Activated CD8-positive, alpha-beta memory T cell treated with anti-CD3 and anti-CD28 coated beads, Interleukin-2, amount 10 ng/mL, durations not matched to agents 7 days and 5 days (primary cell): ENCODE data around the gene PPCDC. TPM values are rescaled to one million over a fixed set of nuclear protein-coding genes. Genes with fewer than 3 reads are reported as not detected.

Experiments used
- ATAC-seq: fragments of 150-1000 bp; cut with Tn5 transposase; one replicate; pipeline ENCODE4 v1.10.0; 2021; ENCODE audit warnings: moderate library complexity
- CTCF ChIA-PET: fragments of 350-600 bp; sonication (Branson Sonifier 250); formaldehyde crosslinking; loops from one replicate; lab custom pipeline; 2021; ENCODE audit warnings: antibody characterized with exemption; lab: Charles Lee
- DNase-seq: peaks from one replicate; pipeline ENCODE4 v3.0.0-alpha.2; 2020
- H3K27ac Mint-ChIP-seq: one replicate; pipeline ENCODE4 v1.8.0; 2021; ENCODE audit warnings: mild to moderate bottlenecking, mixed read lengths
- H3K27me3 Mint-ChIP-seq: one replicate; pipeline ENCODE4 v1.8.0; 2021; ENCODE audit warnings: mixed read lengths
- H3K36me3 Mint-ChIP-seq: one replicate; pipeline ENCODE4 v1.8.0; 2021; ENCODE audit warnings: mild to moderate bottlenecking, mixed read lengths
- H3K4me1 Mint-ChIP-seq: one replicate; pipeline ENCODE4 v1.8.0; 2021; ENCODE audit warnings: mixed read lengths
- H3K4me3 Mint-ChIP-seq: one replicate; pipeline ENCODE4 v1.8.0; 2021; ENCODE audit warnings: mild to moderate bottlenecking, moderate library complexity, mixed read lengths
- H3K9me3 Mint-ChIP-seq: one replicate; pipeline ENCODE4 v1.8.0; 2022; ENCODE audit warnings: low read depth, mixed read lengths
- total RNA-seq, 2 experiments: library from RNA; stranded (reverse); gene quantifications; one replicate each; pipeline ENCODE4 v1.2.3, GENCODE V29; 2021

Gene PPCDC
- total RNA-seq, 2 experiments from 2014 or later = 36.3 to 36.7 TPM

- CTCF ChIA-PET = interaction anchor here (1.3 to 5.4 kb wide), 6 partner anchors 20 to 975 kb away, joined by 3 to 38 read pairs (median 11); partner anchors contain the start of genes C15orf39 and SCAMP5
- no peak for DNase-seq
- Mint-ChIP-seq H3K9me3 (no peaks in the 10 kb centered on the region), H3K27me3 (no peaks in the 10 kb centered on the region), H3K27ac (no peak overlapping the region), H3K4me3 (peak overlapping the region; percentile 90), H3K4me1 (peaks cover 19% of the 10 kb centered on the region), H3K36me3 (peaks cover 1% of the 10 kb centered on the region)
- ATAC-seq = no peak
Measured at GRCh38 chr15:75022783-75023180, 608 bp upstream of the PPCDC start.

DNA sequence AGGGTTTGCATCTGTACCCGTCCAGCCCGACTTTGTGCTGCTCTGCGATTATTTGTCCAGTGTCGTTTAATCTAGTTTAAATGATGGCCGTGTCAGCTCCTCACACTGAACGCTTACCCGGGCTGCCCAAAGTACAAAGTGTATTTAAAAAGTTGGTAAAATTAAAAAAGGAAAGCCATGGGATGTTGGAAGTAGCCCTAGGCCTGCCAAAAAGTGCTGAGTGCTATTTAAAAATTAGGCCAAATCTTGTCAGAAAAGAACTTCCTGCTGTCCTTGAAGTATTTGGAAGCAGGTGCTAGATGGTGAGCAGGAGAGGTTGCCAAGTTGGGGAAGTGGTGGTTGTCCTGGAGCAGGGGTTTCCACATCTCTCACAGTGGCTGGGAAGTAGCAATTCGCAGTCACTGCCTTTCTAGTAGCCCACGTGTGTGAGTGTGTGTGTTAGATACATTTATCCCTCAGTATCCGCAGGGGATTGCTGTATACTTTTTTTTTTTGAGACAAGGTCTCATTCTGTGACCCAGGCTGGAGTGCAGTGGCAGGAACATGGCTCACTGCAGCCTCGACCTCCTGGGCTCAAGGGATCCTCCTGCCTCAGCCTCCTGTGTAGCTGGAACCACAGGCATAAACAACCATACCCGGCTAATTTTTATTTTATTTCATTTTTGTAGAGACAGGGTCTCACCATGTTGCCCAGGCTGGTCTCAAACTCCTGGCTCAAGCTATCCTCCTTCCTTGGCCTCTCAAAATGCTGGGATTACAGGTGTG, 664 bp downstream of the PPCDC start:
- peaks cover 19% of the 10 kb centered on the region for H3K4me1 Mint-ChIP-seq
- DNase-seq (no peak), ATAC-seq (no peak)
- H3K36me3 Mint-ChIP-seq = peaks cover 1% of the 10 kb centered on the region
- CTCF ChIA-PET = interaction anchor here (0.7 to 5.4 kb wide), 11 partner anchors 10 to 1053 kb away, joined by 3 to 38 read pairs (median 5); partner anchors contain the start of genes C15orf39 and SCAMP5
- H3K27me3 Mint-ChIP-seq = no peaks in the 10 kb centered on the region
- peak overlapping the region; percentile 90 for H3K4me3 Mint-ChIP-seq
- H3K27ac Mint-ChIP-seq = peak overlapping the region; percentile 89
- no peaks in the 10 kb centered on the region for H3K9me3 Mint-ChIP-seq

DNA sequence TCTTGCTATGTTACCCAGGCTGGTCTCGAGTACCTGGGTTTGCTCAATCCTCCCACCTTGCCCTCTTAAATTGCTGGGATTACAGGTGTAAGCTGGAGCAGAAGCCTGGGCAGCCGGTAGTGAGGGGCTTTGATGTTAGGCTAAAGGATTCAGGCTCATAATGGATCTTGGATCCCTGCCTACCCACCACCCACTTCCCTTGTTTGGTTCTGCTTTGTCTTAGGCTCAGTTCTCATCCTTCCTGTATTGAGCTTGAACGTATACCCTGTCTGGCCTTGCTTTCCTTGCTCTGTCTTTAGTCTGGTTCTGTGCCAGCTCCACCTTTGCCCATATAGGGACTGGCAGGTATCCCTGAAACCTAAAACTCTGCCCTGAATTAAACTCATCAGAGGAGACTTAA, 1.7 kb downstream of the PPCDC start:
- H3K27ac Mint-ChIP-seq = peak overlapping the region; percentile 40
- H3K36me3 Mint-ChIP-seq = peaks cover 1% of the 10 kb centered on the region
- peaks cover 24% of the 10 kb centered on the region for H3K4me1 Mint-ChIP-seq
- DNase-seq (no peak), ATAC-seq (no peak)
- CTCF ChIA-PET = interaction anchor here (0.7 to 5.4 kb wide), 11 partner anchors 11 to 971 kb away, joined by 3 to 38 read pairs (median 5); partner anchors contain the start of gene C15orf39
- peak overlapping the region; percentile 90 for H3K4me3 Mint-ChIP-seq
- H3K9me3 Mint-ChIP-seq = no peaks in the 10 kb centered on the region
- H3K27me3 Mint-ChIP-seq = no peaks in the 10 kb centered on the region

- Mint-ChIP-seq H3K4me3 (peak overlapping the region; percentile 90), H3K4me1 (peaks cover 24% of the 10 kb centered on the region), H3K36me3 (peaks cover 1% of the 10 kb centered on the region), H3K27ac (peak overlapping the region; percentile 35), H3K9me3 (no peaks in the 10 kb centered on the region), H3K27me3 (no peaks in the 10 kb centered on the region)
- DNase-seq = no peak
- CTCF ChIA-PET = interaction anchor here (0.7 to 5.4 kb wide), 10 partner anchors 10 to 971 kb away, joined by 3 to 38 read pairs (median 4); partner anchors contain the start of gene C15orf39
- ATAC-seq = no peak
Measured at GRCh38 chr15:75025548-75026260, 2.3 kb downstream of the PPCDC start.

DNA sequence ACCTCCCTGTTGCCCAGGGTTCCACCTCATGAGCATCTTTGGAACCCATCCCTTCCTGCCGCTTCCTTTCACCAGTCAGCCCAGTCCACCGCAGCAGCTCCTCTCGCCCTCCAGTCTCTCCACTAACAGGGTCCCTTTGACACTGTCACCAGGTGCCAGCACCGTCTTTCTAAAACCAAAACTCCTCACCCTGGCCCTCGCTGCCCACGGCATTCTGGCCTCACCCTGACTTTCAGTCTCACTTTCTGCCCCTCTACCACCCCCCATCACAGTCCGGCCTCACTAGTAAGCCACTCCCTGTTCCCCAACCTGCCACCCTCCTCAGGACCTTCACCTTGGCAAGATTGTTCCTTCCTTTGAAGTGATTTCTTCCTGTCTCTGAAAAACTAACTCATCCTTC, 4.2 kb downstream of the PPCDC start:
- no peaks in the 10 kb centered on the region for H3K27me3 Mint-ChIP-seq
- CTCF ChIA-PET = interaction anchor here (2.7 to 5.4 kb wide), 3 partner anchors 16 to 177 kb away, joined by 9 to 38 read pairs (median 23); no protein-coding TSS in a partner anchor
- ATAC-seq (no peak), DNase-seq (no peak)
- H3K27ac Mint-ChIP-seq = no peak overlapping the region
- peaks cover 1% of the 10 kb centered on the region for H3K36me3 Mint-ChIP-seq
- peaks cover 36% of the 10 kb centered on the region for H3K4me1 Mint-ChIP-seq
- H3K9me3 Mint-ChIP-seq = no peaks in the 10 kb centered on the region
- no peak overlapping the region for H3K4me3 Mint-ChIP-seq

DNA sequence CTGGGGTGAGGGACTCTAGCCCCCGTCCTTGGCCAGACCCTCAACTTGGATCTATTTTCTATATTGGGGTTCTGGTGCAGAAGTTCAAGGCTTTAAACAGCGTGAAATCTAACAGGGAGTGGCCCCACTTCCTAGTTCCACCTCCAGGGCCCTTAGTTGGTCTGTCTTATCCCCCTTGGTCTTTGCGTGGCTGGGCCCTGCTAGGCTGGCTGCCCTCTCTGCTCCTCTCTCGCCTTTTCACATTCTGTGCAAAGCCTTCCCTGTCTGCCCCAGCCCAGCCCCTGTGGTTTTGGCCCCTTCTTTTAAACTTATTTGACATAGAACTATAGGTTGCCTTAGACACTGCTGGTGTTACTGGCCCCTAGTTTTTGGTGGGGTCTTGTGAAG, 5.6 kb downstream of the PPCDC start:
- no peak overlapping the region for H3K27ac Mint-ChIP-seq
- peak; percentile 11 for ATAC-seq
- H3K4me3 Mint-ChIP-seq = no peak overlapping the region

GRCh38 chr15:75029378-75030022, 6.1 kb downstream of the PPCDC start:
- H3K9me3 Mint-ChIP-seq = no peaks in the 10 kb centered on the region
- DNase-seq = peak; percentile 92
- no peaks in the 10 kb centered on the region for H3K36me3 Mint-ChIP-seq
- CTCF ChIA-PET = interaction anchor here (0.7 to 4.4 kb wide), 19 partner anchors 8 to 1057 kb away, joined by 3 to 68 read pairs (median 5); partner anchors contain the start of genes C15orf39 and SCAMP5
- no peaks in the 10 kb centered on the region for H3K27me3 Mint-ChIP-seq
- peak; percentile 93 for ATAC-seq
- H3K27ac Mint-ChIP-seq = peak overlapping the region; percentile 72
- peaks cover 34% of the 10 kb centered on the region for H3K4me1 Mint-ChIP-seq
- no peak overlapping the region for H3K4me3 Mint-ChIP-seq

More for the DNA sequence above, 5.6 kb downstream of the PPCDC start:
- peaks cover 36% of the 10 kb centered on the region for H3K4me1 Mint-ChIP-seq
- no peaks in the 10 kb centered on the region for H3K27me3 Mint-ChIP-seq
- H3K36me3 Mint-ChIP-seq = no peaks in the 10 kb centered on the region
- CTCF ChIA-PET = interaction anchor here (0.7 to 4.4 kb wide), 18 partner anchors 8 to 1056 kb away, joined by 3 to 68 read pairs (median 6); partner anchors contain the start of genes C15orf39 and SCAMP5
- no peaks in the 10 kb centered on the region for H3K9me3 Mint-ChIP-seq
- no peak for DNase-seq

DNA sequence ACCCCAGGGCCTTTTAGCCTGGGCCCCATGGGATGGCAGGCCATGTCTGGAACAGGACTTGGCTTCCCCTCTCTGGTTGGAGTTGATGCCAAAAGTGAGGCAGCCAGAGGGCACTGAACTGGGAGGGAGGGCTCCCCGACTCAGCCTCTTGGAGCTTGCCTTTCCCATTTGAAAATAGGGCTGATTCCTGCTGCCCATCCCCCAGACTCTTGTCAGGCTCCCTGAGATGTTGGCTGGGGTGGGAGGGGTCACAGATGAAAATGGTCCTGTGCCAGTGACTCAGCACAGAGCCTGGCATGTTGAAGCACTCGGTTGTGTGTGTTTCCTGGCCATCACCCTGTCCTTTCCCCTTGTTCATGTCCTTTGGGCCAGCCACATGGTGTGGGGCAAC, 6.6 kb downstream of the PPCDC start:
- ATAC-seq = no peak
- DNase-seq = no peak
- no peak overlapping the region for H3K4me3 Mint-ChIP-seq
- no peaks in the 10 kb centered on the region for H3K36me3 Mint-ChIP-seq
- H3K27ac Mint-ChIP-seq = no peak overlapping the region
- no peaks in the 10 kb centered on the region for H3K9me3 Mint-ChIP-seq
- H3K4me1 Mint-ChIP-seq = peaks cover 31% of the 10 kb centered on the region
- CTCF ChIA-PET = interaction anchor here (0.8 to 4.4 kb wide), 13 partner anchors 8 to 1057 kb away, joined by 3 to 68 read pairs (median 6); partner anchors contain the start of genes C15orf39 and SCAMP5
- H3K27me3 Mint-ChIP-seq = no peaks in the 10 kb centered on the region

DNA sequence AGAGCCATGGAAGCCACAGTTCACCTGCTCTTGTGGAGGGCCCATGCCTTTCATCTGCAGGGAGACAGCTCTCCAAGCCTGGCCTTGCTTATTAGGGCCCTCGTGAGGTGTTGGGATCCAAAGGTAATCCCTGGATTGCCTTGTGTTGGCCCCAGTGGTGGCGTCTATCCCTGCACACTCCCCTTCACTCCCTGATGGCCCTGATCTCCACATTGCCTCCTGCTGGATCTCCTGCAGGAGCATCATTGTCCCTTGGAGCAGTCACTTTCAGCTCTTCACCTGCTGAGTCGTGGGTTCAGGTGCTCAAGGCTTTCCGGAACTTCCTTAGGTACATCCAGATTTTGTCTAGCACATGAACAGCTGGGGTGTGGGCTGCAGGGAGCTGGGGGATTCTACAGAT, 7.0 kb downstream of the PPCDC start:
- ATAC-seq = no peak
- no peak overlapping the region for H3K27ac Mint-ChIP-seq

DNA sequence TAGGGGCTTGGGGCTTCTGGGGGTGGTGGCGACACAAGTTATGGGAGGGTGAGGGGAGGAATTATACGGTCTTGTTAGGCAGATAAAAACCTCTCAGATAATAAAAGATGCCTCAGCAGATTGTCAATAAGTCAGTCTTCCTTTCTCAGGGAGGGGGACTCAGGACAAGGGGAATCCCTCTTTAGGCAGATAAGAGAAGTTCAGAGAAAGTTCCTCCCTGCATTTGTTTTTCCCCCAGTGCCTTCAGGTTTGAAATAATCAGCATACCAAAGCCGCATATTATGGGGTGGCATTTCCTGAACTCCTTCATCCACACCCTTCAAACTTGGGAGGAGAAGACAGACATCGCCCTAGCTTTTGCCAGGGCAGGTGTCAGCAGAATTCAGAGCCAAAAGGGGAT, 8.5 kb downstream of the PPCDC start:
- H3K27ac Mint-ChIP-seq = no peak overlapping the region
- no peak for DNase-seq
- H3K4me3 Mint-ChIP-seq = no peak overlapping the region
- no peak for ATAC-seq
- no peaks in the 10 kb centered on the region for H3K9me3 Mint-ChIP-seq
- CTCF ChIA-PET = interaction anchor here (1.0 to 4.4 kb wide), 3 partner anchors 11 to 172 kb away, joined by 3 to 68 read pairs (median 11); partner anchors contain the start of gene C15orf39
- H3K27me3 Mint-ChIP-seq = no peaks in the 10 kb centered on the region
- H3K36me3 Mint-ChIP-seq = peaks cover 3% of the 10 kb centered on the region
- peaks cover 35% of the 10 kb centered on the region for H3K4me1 Mint-ChIP-seq

More for the DNA sequence above, 7.0 kb downstream of the PPCDC start:
- DNase-seq = no peak
- Mint-ChIP-seq H3K4me3 (no peak overlapping the region), H3K9me3 (no peaks in the 10 kb centered on the region), H3K36me3 (no peaks in the 10 kb centered on the region), H3K27me3 (no peaks in the 10 kb centered on the region), H3K4me1 (peaks cover 27% of the 10 kb centered on the region)
- CTCF ChIA-PET = interaction anchor here (1.1 to 4.4 kb wide), 4 partner anchors 9 to 176 kb away, joined by 5 to 68 read pairs (median 10); partner anchors contain the start of gene C15orf39

DNA sequence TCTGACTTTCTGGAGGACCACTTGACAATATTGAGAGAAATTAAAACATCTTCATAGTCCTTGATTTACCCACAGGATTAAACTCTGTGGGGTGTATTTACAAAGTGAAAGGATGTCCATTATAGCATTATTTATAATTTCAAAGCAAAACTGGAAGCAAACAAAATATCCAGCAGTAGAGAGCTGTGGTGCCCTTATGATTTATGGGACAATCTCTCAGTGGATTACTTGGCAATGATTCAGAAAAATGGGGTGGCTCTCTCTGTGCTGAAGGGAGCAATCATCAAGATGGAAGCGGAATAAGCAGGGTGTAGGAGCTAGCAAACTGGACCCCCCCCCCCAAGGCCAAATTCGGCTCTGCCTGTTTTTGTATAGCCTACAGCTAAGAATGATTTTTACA, 9.0 kb downstream of the PPCDC start:
- H3K27ac Mint-ChIP-seq = no peak overlapping the region
- CTCF ChIA-PET = interaction anchor here (1.0 to 4.4 kb wide), 2 partner anchors 11 to 172 kb away, joined by 3 to 68 read pairs; no protein-coding TSS in a partner anchor
- H3K36me3 Mint-ChIP-seq = peaks cover 7% of the 10 kb centered on the region

GRCh38 chr15:75033809-75034208, 10.4 kb downstream of the PPCDC start:
- Mint-ChIP-seq H3K9me3 (no peaks in the 10 kb centered on the region), H3K4me1 (peaks cover 55% of the 10 kb centered on the region), H3K36me3 (peaks cover 10% of the 10 kb centered on the region), H3K27ac (no peak overlapping the region), H3K4me3 (no peak overlapping the region), H3K27me3 (no peaks in the 10 kb centered on the region)
- ATAC-seq (no peak), DNase-seq (no peak)
- CTCF ChIA-PET = interaction anchor here (0.9 to 1.6 kb wide), 4 partner anchors 9 to 1058 kb away, joined by 3 to 9 read pairs (median 6); partner anchors contain the start of genes C15orf39 and PPCDC

More for the DNA sequence above, 9.0 kb downstream of the PPCDC start:
- ATAC-seq (no peak), DNase-seq (no peak)
- H3K4me3 Mint-ChIP-seq = no peak overlapping the region
- H3K4me1 Mint-ChIP-seq = peaks cover 40% of the 10 kb centered on the region
- no peaks in the 10 kb centered on the region for H3K27me3 Mint-ChIP-seq
- H3K9me3 Mint-ChIP-seq = no peaks in the 10 kb centered on the region
